IMR-90 (cell line): Measurements from ENCODE around the gene KITLG. TPM values are rescaled to one million over a fixed set of nuclear protein-coding genes. Genes with fewer than 3 reads are reported as not detected.

ENCODE experiments used
- ATAC-seq: fragments of 200-7000 bp; cut with Tn5 transposase; 2 replicates; pipeline ENCODE4 v1.9.1; 2020; ENCODE audit warnings: low read depth, mild to moderate bottlenecking, moderate library complexity
- BruUV-seq: library from RNA; stranded (reverse); fragments of 400-500 nt; replicated peaks from 2 replicates; lab custom pipeline; 2021; lab: Mats Ljungman, UMichigan
- CTCF ChIA-PET: fragments of 300-600 bp; formaldehyde crosslinking; extraction: SDS; loops from one replicate; lab custom pipeline; 2021; ENCODE audit warnings: antibody characterized with exemption; lab: Yijun Ruan, JAX
- POLR2A ChIA-PET: fragments of 300-600 bp; sonication (Branson Sonifier 250); formaldehyde crosslinking; loops from one replicate; lab custom pipeline; 2022; ENCODE audit warnings: antibody characterized with exemption; ENCODE audit not compliant: unreplicated experiment; lab: Charles Lee
- DNase-seq: peaks from one replicate; pipeline ENCODE4 v3.0.0; 2013
- H2AFZ ChIP-seq: replicated peaks from 2 replicates; pipeline ENCODE3; 2013; ENCODE audit warnings: low read length, mild to moderate bottlenecking; ENCODE audit not compliant: poor library complexity
- H2AK5ac ChIP-seq: 2 replicates; pipeline ENCODE4 v1.6.1; 2013; ENCODE audit warnings: low read depth, low read length, inconsistent platforms
- H2AK9ac ChIP-seq: replicated peaks from 2 replicates; pipeline ENCODE3; 2013; ENCODE audit warnings: mild to moderate bottlenecking, low read depth, low read length, moderate library complexity; ENCODE audit not compliant: poor library complexity
- H2BK120ac ChIP-seq: 2 replicates; pipeline ENCODE4 v1.6.1; 2013; ENCODE audit warnings: low read depth, low read length, inconsistent platforms
- H2BK15ac ChIP-seq: 3 replicates; pipeline ENCODE4 v1.6.1; 2013; ENCODE audit warnings: low read depth, low read length, inconsistent platforms
- H2BK20ac ChIP-seq: 2 replicates; pipeline ENCODE4 v1.6.1; 2013; ENCODE audit warnings: low read depth, mild to moderate bottlenecking, inconsistent platforms, low read length, moderate library complexity
- H2BK5ac ChIP-seq: 2 replicates; pipeline ENCODE4 v1.6.1; 2013; ENCODE audit warnings: mild to moderate bottlenecking, low read depth, low read length, inconsistent platforms; ENCODE audit not compliant: poor library complexity, severe bottlenecking
- H3K14ac ChIP-seq: replicated peaks from 2 replicates; pipeline ENCODE4 v1.6.1; 2013; ENCODE audit warnings: low read depth, low read length, inconsistent platforms
- H3K18ac ChIP-seq: 2 replicates; pipeline ENCODE4 v1.6.1; 2013; ENCODE audit warnings: low read depth, low read length, control low read depth
- H3K23ac ChIP-seq: 2 replicates; pipeline ENCODE4 v1.6.1; 2013; ENCODE audit warnings: low read depth, low read length, inconsistent platforms
- H3K27ac ChIP-seq: 2 replicates; pipeline ENCODE4 v1.5.1; 2013; ENCODE audit warnings: mild to moderate bottlenecking, control low read depth, low read length; ENCODE audit not compliant: insufficient read depth
- H3K27me3 ChIP-seq: 2 replicates; pipeline ENCODE4 v1.6.1; 2013; ENCODE audit warnings: low read length; ENCODE audit not compliant: control insufficient read depth, insufficient read depth
- H3K36me3 ChIP-seq: 2 replicates; pipeline ENCODE4 v1.6.1; 2013; ENCODE audit warnings: low read length, mixed read lengths; ENCODE audit not compliant: control insufficient read depth, insufficient read depth
- H3K4ac ChIP-seq: 2 replicates; pipeline ENCODE4 v1.6.1; 2013; ENCODE audit warnings: low read depth, low read length, inconsistent platforms
- H3K4me1 ChIP-seq: 2 replicates; pipeline ENCODE4 v1.6.1; 2013; ENCODE audit warnings: low read length, mixed read lengths; ENCODE audit not compliant: control insufficient read depth, insufficient read depth
- H3K4me2 ChIP-seq: 2 replicates; pipeline ENCODE4 v1.6.1; 2013; ENCODE audit warnings: low read depth, mild to moderate bottlenecking, control low read depth, low read length, moderate library complexity
- H3K4me3 ChIP-seq: 2 replicates; pipeline ENCODE4 v1.5.1; 2013; ENCODE audit warnings: low read depth, mild to moderate bottlenecking, control low read depth, low read length, moderate library complexity; ENCODE audit not compliant: insufficient read depth
- H3K56ac ChIP-seq: 2 replicates; pipeline ENCODE4 v1.6.1; 2013; ENCODE audit warnings: low read length, inconsistent platforms; ENCODE audit not compliant: insufficient read depth; ENCODE audit errors: extremely low read depth
- H3K79me1 ChIP-seq, 2 experiments: 2 replicates each; pipeline ENCODE4 v1.6.1; 2013; ENCODE audit warnings: low read length in 2 of 2, inconsistent platforms in 1 of 2, low read depth in 1 of 2
- H3K9ac ChIP-seq: 2 replicates; pipeline ENCODE4 v1.6.1; 2013; ENCODE audit warnings: low read depth, low read length, control low read depth
- H3K9me1 ChIP-seq: 2 replicates; pipeline ENCODE4 v1.6.1; 2013; ENCODE audit warnings: low read length, inconsistent platforms; ENCODE audit not compliant: insufficient read depth
- H3K9me3 ChIP-seq: 2 replicates; pipeline ENCODE4 v1.6.1; 2013; ENCODE audit warnings: low read length; ENCODE audit not compliant: control insufficient read depth, insufficient read depth
- H4K20me1 ChIP-seq: 2 replicates; pipeline ENCODE4 v1.6.1; 2013; ENCODE audit warnings: low read length, inconsistent platforms; ENCODE audit not compliant: insufficient read depth
- H4K5ac ChIP-seq: 2 replicates; pipeline ENCODE4 v1.6.1; 2013; ENCODE audit warnings: mild to moderate bottlenecking, low read depth, low read length, control low read depth
- H4K8ac ChIP-seq, 2 experiments: 2 replicates each; pipeline ENCODE4 v1.6.1; 2013; ENCODE audit warnings: low read depth in 2 of 2, low read length in 2 of 2, control low read depth in 1 of 2, inconsistent platforms in 1 of 2
- H4K91ac ChIP-seq: 2 replicates; pipeline ENCODE4 v1.6.1; 2013; ENCODE audit warnings: low read depth, low read length, inconsistent platforms; ENCODE audit not compliant: insufficient read depth
- BHLHE40 ChIP-seq: fragments of 150-350 bp; IDR thresholded peaks from 2 replicates; pipeline ENCODE4 v1.6.1; 2016; ENCODE audit warnings: mild to moderate bottlenecking, low read depth, low read length
- CHD1 ChIP-seq: IDR thresholded peaks from 2 replicates; pipeline ENCODE4 v1.6.1; 2012; ENCODE audit warnings: low read depth, low read length, improper control_type of control experiment
- CTCF ChIP-seq: conservative IDR thresholded peaks from 2 replicates; pipeline ENCODE4 v1.5.1; 2012; ENCODE audit warnings: mild to moderate bottlenecking, low read depth, low read length, improper control_type of control experiment
- FOS ChIP-seq: fragments of 150-350 bp; IDR thresholded peaks from 2 replicates; pipeline ENCODE4 v1.6.1; 2016; ENCODE audit warnings: low read depth, low read length
- MAFK ChIP-seq: IDR thresholded peaks from 2 replicates; pipeline ENCODE4 v1.6.1; 2012; ENCODE audit warnings: low read depth, low read length, improper control_type of control experiment
- MAZ ChIP-seq: IDR thresholded peaks from 2 replicates; pipeline ENCODE4 v1.6.1; 2012; ENCODE audit warnings: low read depth, mild to moderate bottlenecking, low read length, improper control_type of control experiment, moderate library complexity, borderline replicate concordance
- MXI1 ChIP-seq: IDR thresholded peaks from 2 replicates; pipeline ENCODE4 v1.6.1; 2012; ENCODE audit warnings: low read depth, mild to moderate bottlenecking, low read length, moderate library complexity, borderline replicate concordance
- NFE2L2 ChIP-seq: fragments of 150-350 bp; IDR thresholded peaks from 2 replicates; pipeline ENCODE4 v1.6.1; 2016; ENCODE audit warnings: low read depth, mild to moderate bottlenecking, low read length
- POLR2A ChIP-seq: IDR thresholded peaks from 2 replicates; pipeline ENCODE4 v1.6.1; 2012; ENCODE audit warnings: mild to moderate bottlenecking, low read depth, low read length
- RAD21 ChIP-seq: IDR thresholded peaks from 2 replicates; pipeline ENCODE4 v1.6.1; 2012; ENCODE audit warnings: low read length, improper control_type of control experiment
- RCOR1 ChIP-seq: IDR thresholded peaks from 2 replicates; pipeline ENCODE4 v1.6.1; 2012; ENCODE audit warnings: mild to moderate bottlenecking, low read length, improper control_type of control experiment; ENCODE audit not compliant: insufficient replicate concordance
- RFX5 ChIP-seq: IDR thresholded peaks from 2 replicates; pipeline ENCODE4 v1.8.0; 2012; ENCODE audit warnings: low read depth, mild to moderate bottlenecking, low read length, moderate library complexity
- SMC3 ChIP-seq: fragments of 150-350 bp; IDR thresholded peaks from 2 replicates; pipeline ENCODE4 v1.6.1; 2016; ENCODE audit warnings: low read depth, mild to moderate bottlenecking, antibody characterized with exemption, low read length, moderate library complexity
- USF2 ChIP-seq: fragments of 150-350 bp; IDR thresholded peaks from 2 replicates; pipeline ENCODE4 v1.6.1; 2017; ENCODE audit warnings: mild to moderate bottlenecking, antibody characterized with exemption, low read length, low read depth
- WGBS, 2 experiments: methylation state at CpG; one replicate each; pipeline versions ENCODE4 v1.1.5 to v1.1.7; 2013; ENCODE audit warnings: missing lambda C conversion rate in 2 of 2; ENCODE audit not compliant: insufficient read length in 1 of 2; ENCODE audit errors: extremely low coverage in 2 of 2; 5-methylcytosine and 5-hydroxymethylcytosine counted together
- dilution Hi-C: fragments of 300-500 bp; cut with HindIII; formaldehyde crosslinking; loops from one replicate; pipeline ENCODE4 v1.14.3; 2018; ENCODE audit warnings: low sequenced_read_pairs; ENCODE audit not compliant: unreplicated experiment
- in situ Hi-C: fragments of 300-500 bp; cut with MboI; formaldehyde crosslinking; loops from 3 replicates; pipeline ENCODE4 v1.14.3; 2019; ENCODE audit warnings: low sequenced_read_pairs, inconsistent platforms, mixed read lengths
- intact Hi-C: fragments of 100-400 bp; cut with micrococcal nuclease; formaldehyde crosslinking; loops from 2 replicates; pipeline ENCODE4 v1.10.0; 2022
- polyA plus RNA-seq, 3 experiments: library from polyadenylated mRNA; depleted of rRNA; stranded (reverse); fragments of >200 nt; gene quantifications; 2 replicates each; pipeline ENCODE4 v1.2.3, GENCODE V29; 2012; ENCODE audit warnings: low replicate concordance in 1 of 3
- total RNA-seq: library from RNA; depleted of rRNA; stranded (reverse); fragments of >200 nt; gene quantifications from 2 replicates; pipeline ENCODE4 v1.2.3, GENCODE V29; 2012

The KITLG gene
- total and polyA plus RNA-seq, 2 of the 4 experiments (the other 2 are of a cell fraction) = 14.5 to 87.5 TPM

DNA sequence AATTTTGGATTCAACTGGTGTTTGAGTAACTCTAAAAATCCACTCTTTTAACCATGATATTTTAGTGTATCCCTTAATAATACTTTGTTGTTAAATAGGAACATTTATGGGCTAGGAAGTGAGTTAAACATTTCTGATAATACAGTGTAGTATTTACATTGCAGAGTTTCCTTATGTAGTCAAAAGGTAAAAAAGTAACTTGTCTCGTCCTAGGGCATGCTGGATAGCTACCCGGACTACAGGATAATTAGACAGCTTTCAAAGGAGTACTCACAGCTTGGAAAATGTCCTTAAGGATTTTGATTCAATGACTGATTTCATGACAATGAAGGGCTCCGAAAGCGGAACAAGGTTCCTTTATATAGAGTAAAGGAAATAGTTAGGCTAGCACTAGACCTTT is 14.5 kb upstream of the KITLG start:
- H3K4ac ChIP-seq = no peak overlapping the region
- no peaks in the 10 kb centered on the region for H3K4me1 ChIP-seq
- ATAC-seq (no peak), DNase-seq (no peak)
- H3K9me3 ChIP-seq = no peaks in the 10 kb centered on the region
- H4K91ac ChIP-seq = no peak overlapping the region
- H3K14ac ChIP-seq = no peak overlapping the region
- no peak overlapping the region for H3K23ac ChIP-seq
- no peak overlapping the region for H2AK9ac ChIP-seq
- H3K27ac ChIP-seq = no peak overlapping the region
- H3K4me2 ChIP-seq = no peak overlapping the region
- intact Hi-C loops (no loop called here), dilution Hi-C loops (loop anchor here (25.0 kb wide), 1 partner anchor 393 kb away; no protein-coding TSS in a partner anchor), in situ Hi-C loops (loop anchor here (25.0 kb wide), 1 partner anchor 393 kb away; no protein-coding TSS in a partner anchor)
- no peaks in the 10 kb centered on the region for H3K27me3 ChIP-seq
- no peak overlapping the region for H3K4me3 ChIP-seq
- no peak overlapping the region for H2BK20ac ChIP-seq
- no peak overlapping the region for H4K8ac ChIP-seq
- H2AK5ac ChIP-seq = no peak overlapping the region
- H3K9me1 ChIP-seq = no peaks in the 10 kb centered on the region
- no peaks in the 10 kb centered on the region for H3K36me3 ChIP-seq
- H4K5ac ChIP-seq = no peak overlapping the region
- TF ChIP-seq RCOR1 (no peak), USF2 (no peak), MAZ (no peak), NFE2L2 (no peak), MAFK (no peak), MXI1 (no peak), BHLHE40 (no peak), SMC3 (no peak), POLR2A (no peak), RAD21 (no peak), CTCF (no peak), FOS (no peak), RFX5 (no peak), CHD1 (no peak)
- no TSS peak for BruUV-seq
- H2BK15ac ChIP-seq = no peak overlapping the region
- ChIA-PET CTCF (no interaction called here), POLR2A (no interaction called here)
- no peak overlapping the region for H2AFZ ChIP-seq
- no peak overlapping the region for H3K18ac ChIP-seq
- H2BK120ac ChIP-seq = no peak overlapping the region
- no peak overlapping the region for H2BK5ac ChIP-seq
- no peak overlapping the region for H3K9ac ChIP-seq
- no peaks in the 10 kb centered on the region; a peak in 1 of 4 replicates for H3K79me1 ChIP-seq
- WGBS, 2 experiments = 100% methylated on average over 1 of the region's 4 CpGs; no CpG with 5 or more reads in 1 of the 2 experiments
- H3K56ac ChIP-seq = no peak overlapping the region
- no peaks in the 10 kb centered on the region for H4K20me1 ChIP-seq
